Erythroblast (primary cell): ENCODE results near the gene RNF8.

ENCODE experiments used
- GATA1 ChIP-seq: IDR thresholded peaks from 2 replicates; pipeline ENCODE4 v1.6.1; 2011; ENCODE audit warnings: low read depth, mild to moderate bottlenecking, control low read depth, low read length, moderate library complexity
- POLR2A ChIP-seq: IDR thresholded peaks from 2 replicates; pipeline ENCODE4 v1.6.1; 2011; ENCODE audit warnings: mild to moderate bottlenecking, low read length

GRCh38 chr6:37375376-37375775 is 21.6 kb downstream of the RNF8 start:
- TF ChIP-seq POLR2A: no peak
- no peak for TF ChIP-seq GATA1
